Tibial nerve (tissue), 3 donors: ENCODE data around the gene IFNA14.

Experiments
- POLR2A ChIP-seq, 2 donors: fragments of 450-650 bp; IDR thresholded peaks; one replicate each; pipeline ENCODE4 v1.6.1; 2017; ENCODE audit warnings: antibody characterized with exemption in 2 of 2, mild to moderate bottlenecking in 2 of 2, moderate library complexity in 2 of 2
- TF ChIP-seq, protein P1 (sequence below), 5 experiments: fragments of 200-600 bp in 3 of 5; fragments of 450-650 bp in 2 of 5; sonication (generic) in 3 of 5; IDR thresholded peaks; one replicate each; pipeline ENCODE4 v1.5.1; 2016 to 2019; ENCODE audit warnings: antibody characterized with exemption in 5 of 5, mild to moderate bottlenecking in 3 of 5, moderate library complexity in 2 of 5

DNA sequence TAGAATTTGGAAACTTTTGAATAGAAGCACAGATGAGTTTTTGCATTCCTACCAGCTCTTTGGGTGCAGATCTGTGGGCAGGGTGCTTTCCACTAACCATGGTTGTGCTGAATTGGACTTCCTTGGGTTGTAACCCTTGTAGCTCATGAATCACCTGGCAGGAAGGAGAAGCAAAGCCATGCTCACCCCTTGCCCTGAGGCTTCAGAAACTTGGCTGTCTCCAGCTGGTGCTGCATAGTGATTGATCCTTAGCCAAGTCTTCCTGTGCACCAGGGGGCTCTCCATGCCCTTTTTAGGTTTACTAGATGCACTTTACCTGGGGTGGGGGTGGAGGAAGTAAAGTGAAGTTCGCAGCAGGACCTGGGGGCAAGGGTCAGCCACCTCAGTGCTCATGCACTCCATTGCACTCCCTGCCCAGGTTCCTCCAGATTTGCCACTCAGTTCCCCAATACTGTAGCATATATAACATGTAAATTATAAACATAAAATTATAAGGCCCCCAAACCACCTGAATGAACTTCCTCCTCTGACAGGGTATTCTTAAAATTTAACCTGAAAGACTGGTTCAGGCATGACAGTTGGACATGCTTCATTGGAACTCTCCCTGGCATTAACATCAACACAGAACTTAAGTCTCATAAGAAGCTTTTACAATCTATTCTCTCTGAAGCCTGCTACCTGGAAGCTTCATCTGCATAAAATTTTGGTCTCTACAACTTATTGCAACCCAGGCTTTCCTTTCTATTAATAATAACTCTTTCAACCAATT is 25.8 kb upstream of the IFNA14 start:
- TF ChIP-seq, protein P1, sequence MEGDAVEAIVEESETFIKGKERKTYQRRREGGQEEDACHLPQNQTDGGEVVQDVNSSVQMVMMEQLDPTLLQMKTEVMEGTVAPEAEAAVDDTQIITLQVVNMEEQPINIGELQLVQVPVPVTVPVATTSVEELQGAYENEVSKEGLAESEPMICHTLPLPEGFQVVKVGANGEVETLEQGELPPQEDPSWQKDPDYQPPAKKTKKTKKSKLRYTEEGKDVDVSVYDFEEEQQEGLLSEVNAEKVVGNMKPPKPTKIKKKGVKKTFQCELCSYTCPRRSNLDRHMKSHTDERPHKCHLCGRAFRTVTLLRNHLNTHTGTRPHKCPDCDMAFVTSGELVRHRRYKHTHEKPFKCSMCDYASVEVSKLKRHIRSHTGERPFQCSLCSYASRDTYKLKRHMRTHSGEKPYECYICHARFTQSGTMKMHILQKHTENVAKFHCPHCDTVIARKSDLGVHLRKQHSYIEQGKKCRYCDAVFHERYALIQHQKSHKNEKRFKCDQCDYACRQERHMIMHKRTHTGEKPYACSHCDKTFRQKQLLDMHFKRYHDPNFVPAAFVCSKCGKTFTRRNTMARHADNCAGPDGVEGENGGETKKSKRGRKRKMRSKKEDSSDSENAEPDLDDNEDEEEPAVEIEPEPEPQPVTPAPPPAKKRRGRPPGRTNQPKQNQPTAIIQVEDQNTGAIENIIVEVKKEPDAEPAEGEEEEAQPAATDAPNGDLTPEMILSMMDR (IDR thresholded peaks at IDR 0.05), result no peak
- TF ChIP-seq POLR2A (IDR thresholded peaks at IDR 0.05), result no peak
